ENCODE results near the gene GEMIN2. TPM values are rescaled to one million over a fixed set of nuclear protein-coding genes. Genes with fewer than 3 reads are reported as not detected.

Gene GEMIN2
- polyA plus RNA-seq, 1 experiment, result 5.9 TPM

DNA sequence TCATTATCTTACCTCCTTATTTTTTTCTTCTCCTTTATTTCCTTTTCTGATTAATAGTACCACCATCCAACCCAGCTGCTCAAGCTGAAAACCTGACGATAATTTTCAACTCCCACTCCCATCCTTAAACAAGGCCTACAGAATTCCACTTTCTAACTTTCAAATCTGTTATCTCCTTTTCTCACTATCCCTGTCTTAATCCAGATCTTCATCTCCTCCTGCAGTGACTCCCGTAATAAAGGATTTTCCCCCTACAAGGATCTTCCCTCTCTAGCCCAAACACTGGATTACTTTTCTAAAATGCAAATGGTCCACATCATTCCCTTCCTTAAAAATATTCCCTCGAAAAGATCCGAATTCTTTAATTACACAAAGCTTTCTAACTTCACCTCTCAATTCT, 54.5 kb downstream of the GEMIN2 start:
- ChIA-PET POLR2A (no interaction called here), CTCF (interaction anchor here (0.6 to 0.9 kb wide), 2 partner anchors 44 to 262 kb away, joined by 3 read pairs; no protein-coding TSS in a partner anchor)
- Histone ChIP-seq H3K4me3 (ENCODE audit: low read depth, low read length) (peak overlapping the region; percentile 62), H3K36me3 (ENCODE audit: control insufficient read depth, insufficient read depth, low read length) (no peaks in the 10 kb centered on the region), H3K27me3 (ENCODE audit: control insufficient read depth, insufficient read depth, low read length) (no peaks in the 10 kb centered on the region)
- no peak for DNase-seq (ENCODE audit: low read depth)
- TF ChIP-seq, protein P1, sequence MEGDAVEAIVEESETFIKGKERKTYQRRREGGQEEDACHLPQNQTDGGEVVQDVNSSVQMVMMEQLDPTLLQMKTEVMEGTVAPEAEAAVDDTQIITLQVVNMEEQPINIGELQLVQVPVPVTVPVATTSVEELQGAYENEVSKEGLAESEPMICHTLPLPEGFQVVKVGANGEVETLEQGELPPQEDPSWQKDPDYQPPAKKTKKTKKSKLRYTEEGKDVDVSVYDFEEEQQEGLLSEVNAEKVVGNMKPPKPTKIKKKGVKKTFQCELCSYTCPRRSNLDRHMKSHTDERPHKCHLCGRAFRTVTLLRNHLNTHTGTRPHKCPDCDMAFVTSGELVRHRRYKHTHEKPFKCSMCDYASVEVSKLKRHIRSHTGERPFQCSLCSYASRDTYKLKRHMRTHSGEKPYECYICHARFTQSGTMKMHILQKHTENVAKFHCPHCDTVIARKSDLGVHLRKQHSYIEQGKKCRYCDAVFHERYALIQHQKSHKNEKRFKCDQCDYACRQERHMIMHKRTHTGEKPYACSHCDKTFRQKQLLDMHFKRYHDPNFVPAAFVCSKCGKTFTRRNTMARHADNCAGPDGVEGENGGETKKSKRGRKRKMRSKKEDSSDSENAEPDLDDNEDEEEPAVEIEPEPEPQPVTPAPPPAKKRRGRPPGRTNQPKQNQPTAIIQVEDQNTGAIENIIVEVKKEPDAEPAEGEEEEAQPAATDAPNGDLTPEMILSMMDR (IDR thresholded peaks at IDR 0.05; ENCODE audit: insufficient read depth, low read depth, low read length), result no peak

DNA sequence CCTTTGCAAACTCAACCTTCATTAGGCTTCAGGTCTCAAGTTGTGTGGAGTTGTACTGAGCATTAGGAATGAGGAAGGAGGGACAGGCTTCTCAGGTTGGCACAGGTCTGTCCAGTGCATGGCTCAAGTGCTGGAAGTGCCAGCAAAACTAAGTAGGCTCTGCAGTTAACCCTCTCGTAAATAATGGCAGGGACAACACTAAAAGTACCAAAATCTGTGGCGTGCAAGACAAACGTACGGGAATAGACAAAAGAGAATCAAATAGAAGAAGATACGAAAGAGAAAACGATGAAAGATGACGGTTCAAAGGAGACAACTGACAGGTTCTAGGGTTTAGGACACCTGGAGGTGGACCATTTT, 55.4 kb downstream of the GEMIN2 start:
- no peaks in the 10 kb centered on the region for H3K27me3 ChIP-seq (ENCODE audit: control insufficient read depth, insufficient read depth, low read length)
- peak overlapping the region; percentile 62 for H3K4me3 ChIP-seq (ENCODE audit: low read depth, low read length)
- ChIA-PET CTCF (no interaction called here), POLR2A (interaction anchor here (1.0 kb wide), 1 partner anchor 206 kb away, joined by 6 read pairs; no protein-coding TSS in a partner anchor)
- no peaks in the 10 kb centered on the region for H3K36me3 ChIP-seq (ENCODE audit: control insufficient read depth, insufficient read depth, low read length)
- DNase-seq (ENCODE audit: low read depth), result no peak
- TF ChIP-seq, protein P1 (IDR thresholded peaks at IDR 0.05; ENCODE audit: insufficient read depth, low read depth, low read length), result no peak

DNA sequence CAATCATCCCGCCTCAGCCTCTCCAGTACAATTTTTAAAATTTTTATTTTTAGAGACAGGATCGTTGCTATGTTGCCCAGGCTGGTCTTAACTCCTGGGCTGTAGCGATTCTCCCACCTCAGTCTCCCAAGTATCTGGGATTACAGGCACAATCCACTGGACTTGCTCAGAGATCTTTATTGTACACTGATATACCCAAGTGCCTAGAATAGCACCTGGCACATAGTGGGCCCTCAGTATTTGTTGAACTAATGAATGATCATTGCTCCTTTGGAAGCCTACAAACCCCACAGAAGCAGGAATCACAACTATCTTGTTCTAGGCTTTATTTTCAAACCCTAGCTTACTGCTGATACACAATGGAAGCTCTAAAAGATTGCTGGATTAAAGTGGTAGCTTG, 59.1 kb downstream of the GEMIN2 start:
- H3K36me3 ChIP-seq (ENCODE audit: control insufficient read depth, insufficient read depth, low read length), result peaks cover 6% of the 10 kb centered on the region
- DNase-seq (ENCODE audit: low read depth), result no peak
- no peak overlapping the region for H3K4me3 ChIP-seq (ENCODE audit: low read depth, low read length)
- H3K27me3 ChIP-seq (ENCODE audit: control insufficient read depth, insufficient read depth, low read length), result no peaks in the 10 kb centered on the region
- ChIA-PET POLR2A (no interaction called here), CTCF (no interaction called here)
- TF ChIP-seq, protein P1 (IDR thresholded peaks at IDR 0.05; ENCODE audit: insufficient read depth, low read depth, low read length), result no peak

DNA sequence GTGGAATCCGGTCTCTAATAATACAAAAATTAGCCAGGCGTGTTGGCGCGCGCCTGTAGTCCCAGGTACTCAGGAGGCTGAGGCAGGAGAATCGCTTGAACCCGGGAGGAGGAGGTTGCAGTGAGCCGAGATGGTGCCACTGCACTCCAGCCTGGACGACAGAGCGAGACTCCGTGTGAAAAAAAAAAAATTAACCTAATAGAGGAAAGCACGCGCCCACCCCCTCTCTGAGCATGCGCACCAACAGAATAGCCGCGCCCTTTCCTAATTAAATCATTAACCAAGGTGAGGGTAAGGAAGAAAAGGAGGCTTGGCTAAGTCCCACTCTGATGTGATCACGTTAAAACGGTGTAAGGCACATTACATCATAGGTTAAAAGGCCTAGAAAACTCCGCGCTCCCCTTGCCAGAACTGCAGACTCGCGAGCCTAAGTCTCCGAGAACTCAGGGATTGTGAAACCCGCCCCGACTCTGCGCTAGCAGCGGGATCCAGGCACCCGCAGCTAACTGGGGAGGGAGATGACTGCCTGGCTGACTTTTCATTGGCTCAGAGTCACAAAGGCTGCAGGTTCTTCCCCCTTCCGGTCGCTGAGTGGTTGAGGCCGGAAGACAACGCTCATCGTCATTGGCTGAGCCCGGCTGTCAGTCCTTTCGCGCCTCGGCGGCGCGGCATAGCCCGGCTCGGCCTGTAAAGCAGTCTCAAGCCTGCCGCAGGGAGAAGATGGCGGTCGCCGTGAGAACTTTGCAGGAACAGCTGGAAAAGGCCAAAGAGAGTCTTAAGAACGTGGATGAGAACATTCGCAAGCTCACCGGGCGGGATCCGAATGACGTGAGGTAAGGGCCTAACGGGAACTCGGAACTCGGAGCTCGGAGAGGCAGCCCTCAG, 60.7 kb downstream of the GEMIN2 start, which contains the start of gene PNN:
PNN (plus strand) TSS at position 695 of the 885 bp plus-strand sequence; CDS start at position 721, 26 bp downstream.
- Histone ChIP-seq H3K4me3 (ENCODE audit: low read depth, low read length) (peak within 1 kb of the TSS; percentile 83), H3K36me3 (ENCODE audit: control insufficient read depth, insufficient read depth, low read length) (peaks cover 10% of the 10 kb centered on the region), H3K27me3 (ENCODE audit: control insufficient read depth, insufficient read depth, low read length) (no peaks in the 10 kb centered on the region)
- ChIA-PET POLR2A (interaction anchor here (0.6 kb wide), 1 partner anchor 274 kb away, joined by 4 read pairs; no protein-coding TSS in a partner anchor), CTCF (interaction anchor here (1.1 kb wide), 1 partner anchor 47 kb away, joined by 3 read pairs; no protein-coding TSS in a partner anchor)
- TF ChIP-seq, protein P1 (IDR thresholded peaks at IDR 0.05; ENCODE audit: insufficient read depth, low read depth, low read length), result no peak
- DNase-seq (ENCODE audit: low read depth), result peak; percentile 97
